ENCODE data around the gene PSKH1. TPM values are rescaled to one million over a fixed set of nuclear protein-coding genes. Genes with fewer than 3 reads are reported as not detected.

PSKH1 gene
- total and polyA plus RNA-seq, 10 of the 15 experiments (the other 5 are each of a cell fraction or from before 2014, with no cell fraction given): 0.63 to 20.4 (median 7.8) TPM

- no peak for TF ChIP-seq PRDM15 (CRISPR knock-in tag; IDR thresholded peaks at IDR 0.05)
- TF ChIP-seq TCF12 (IDR thresholded peaks at IDR 0.05; ENCODE audit: low read depth, low read length): peak; percentile 94
- TF ChIP-seq SPI1 (IDR thresholded peaks at IDR 0.05; ENCODE audit: borderline replicate concordance, insufficient read depth, low read depth, low read length): 0 out of 2 replicates have a peak, but pooled peaks have one; percentile 19
- no peak for TF ChIP-seq RFX5 (IDR thresholded peaks at IDR 0.05; ENCODE audit: low read depth, low read length)
- TF ChIP-seq IKZF2 (IDR thresholded peaks at IDR 0.05): peak; percentile 59 to 70; a peak in 2 of 4 replicates
Observed at GRCh38 chr16:67975321-67976105, 82.5 kb downstream of the PSKH1 start (continued).

- SMC1A ChIA-PET (ENCODE audit: uncharacterized antibody, unreplicated experiment): interaction anchor here (1.4 kb wide), 1 partner anchor 11 kb away, joined by 7 read pairs; no protein-coding TSS in a partner anchor
- CTCF ChIA-PET: interaction anchor here (1.0 to 1.2 kb wide), 2 partner anchors 16 to 37 kb away, joined by 3 to 4 read pairs; no protein-coding TSS in a partner anchor
- Histone ChIP-seq H3K27ac (ENCODE audit: control insufficient read depth, insufficient read depth) (no peak overlapping the region), H3K4me1 (ENCODE audit: control insufficient read depth, insufficient read depth, low read length) (peaks cover 22% of the 10 kb centered on the region), H4K20me1 (ENCODE audit: control insufficient read depth, insufficient read depth) (no peaks in the 10 kb centered on the region), H3K27me3 (replicated peaks in 1 of 2; ENCODE audit: control insufficient read depth in 2 of 2, insufficient read depth in 2 of 2, low read length in 1 of 2) (no peaks in the 10 kb centered on the region; a peak in 1 of 4 replicates), H3K9me3 (replicated peaks; ENCODE audit: control insufficient read depth, insufficient read depth, low read length) (no peaks in the 10 kb centered on the region), H3K4me3 (no peak overlapping the region), H2AFZ (ENCODE audit: control insufficient read depth, low read depth, low read length) (no peak overlapping the region), H3K36me3 (ENCODE audit: control insufficient read depth in 2 of 2, insufficient read depth in 2 of 2, low read length in 1 of 2) (no peaks in the 10 kb centered on the region), H3K79me2 (ENCODE audit: control insufficient read depth, insufficient read depth, low read length) (no peaks in the 10 kb centered on the region), H3K4me2 (ENCODE audit: control insufficient read depth, insufficient read depth) (no peak overlapping the region; the same call in 1 of the 2 replicates), H3K9ac (ENCODE audit: control insufficient read depth, insufficient read depth, low read length) (no peak overlapping the region)
- DNase-seq (ENCODE audit: low read depth, low spot score) (no peak), ATAC-seq (no peak), FAIRE-seq (no peak)
- intact Hi-C loops (cut with micrococcal nuclease; ENCODE audit: unreplicated experiment): no loop called here
- 93% methylated on average over 2 of the region's 2 CpGs for WGBS (ENCODE audit: insufficient coverage, insufficient replicate concordance, low lambda C conversion rate, missing lambda C conversion rate)
- no TSS peak for BruUV-seq (replicated peaks)
- POLR2A ChIA-PET: interaction anchor here (1.6 kb wide), 1 partner anchor 11 kb away, joined by 5 read pairs; no protein-coding TSS in a partner anchor
- RAD21 ChIA-PET (ENCODE audit: unreplicated experiment): no interaction called here
- in situ Hi-C loops (cut with MboI): no loop called here
- peak; percentile 15 for TF ChIP-seq NR2C2 (IDR thresholded peaks at IDR 0.05; ENCODE audit: borderline replicate concordance, control insufficient read depth, insufficient read length, low read depth)
- TF ChIP-seq ZNF384 (IDR thresholded peaks at IDR 0.05; ENCODE audit: borderline replicate concordance, low read depth, low read length): no peak
Observed at GRCh38 chr16:67976205-67976604, 83.2 kb downstream of the PSKH1 start.
